ENCODE data around the gene ACER1.

ACER1 gene

GRCh38 chr19:6264803-6265202 lies 68.6 kb downstream of the ACER1 start:
- TF ChIP-seq REST (IDR thresholded peaks at IDR 0.05; ENCODE audit: insufficient read depth in 1 of 2, low read depth in 2 of 2, low read length in 2 of 2): no peak
- no peak for TF ChIP-seq POLR2AphosphoS5 (IDR thresholded peaks at IDR 0.05; ENCODE audit: low read depth, low read length)
- TF ChIP-seq SIN3A (IDR thresholded peaks at IDR 0.05; ENCODE audit: borderline replicate concordance, insufficient read depth, low read length): no peak
- no peak for TF ChIP-seq FOXP2 (optimal IDR thresholded peaks at IDR 0.05; ENCODE audit: borderline replicate concordance, extremely low read depth, extremely low read length, insufficient read depth)
- no peak for TF ChIP-seq TAF1 (IDR thresholded peaks at IDR 0.05; ENCODE audit: borderline replicate concordance, insufficient read depth, low read length)

- TF ChIP-seq SIN3A (IDR thresholded peaks at IDR 0.05; ENCODE audit: borderline replicate concordance, insufficient read depth, low read length) (no peak), REST (IDR thresholded peaks at IDR 0.05; ENCODE audit: insufficient read depth in 1 of 2, low read depth in 2 of 2, low read length in 2 of 2) (no peak), TAF1 (IDR thresholded peaks at IDR 0.05; ENCODE audit: borderline replicate concordance, insufficient read depth, low read length) (no peak), FOXP2 (optimal IDR thresholded peaks at IDR 0.05; ENCODE audit: borderline replicate concordance, extremely low read depth, extremely low read length, insufficient read depth) (no peak), POLR2AphosphoS5 (IDR thresholded peaks at IDR 0.05; ENCODE audit: low read depth, low read length) (no peak)
Measured at GRCh38 chr19:6263735-6264444, 69.5 kb downstream of the ACER1 start.

- TF ChIP-seq POLR2AphosphoS5 (IDR thresholded peaks at IDR 0.05; ENCODE audit: low read depth, low read length) (no peak), SIN3A (IDR thresholded peaks at IDR 0.05; ENCODE audit: borderline replicate concordance, insufficient read depth, low read length) (no peak), TAF1 (IDR thresholded peaks at IDR 0.05; ENCODE audit: borderline replicate concordance, insufficient read depth, low read length) (no peak), FOXP2 (optimal IDR thresholded peaks at IDR 0.05; ENCODE audit: borderline replicate concordance, extremely low read depth, extremely low read length, insufficient read depth) (no peak)
Measured at GRCh38 chr19:6263306-6263705, 70.1 kb downstream of the ACER1 start.

GRCh38 chr19:6262519-6262918 lies 70.9 kb downstream of the ACER1 start:
- TF ChIP-seq TAF1 (IDR thresholded peaks at IDR 0.05; ENCODE audit: borderline replicate concordance, insufficient read depth, low read length): no peak
- no peak for TF ChIP-seq REST (IDR thresholded peaks at IDR 0.05; ENCODE audit: insufficient read depth in 1 of 2, low read depth in 2 of 2, low read length in 2 of 2)
- TF ChIP-seq SIN3A (IDR thresholded peaks at IDR 0.05; ENCODE audit: borderline replicate concordance, insufficient read depth, low read length): no peak
- no peak for TF ChIP-seq POLR2AphosphoS5 (IDR thresholded peaks at IDR 0.05; ENCODE audit: low read depth, low read length)
- no peak for TF ChIP-seq FOXP2 (optimal IDR thresholded peaks at IDR 0.05; ENCODE audit: borderline replicate concordance, extremely low read depth, extremely low read length, insufficient read depth)

- TF ChIP-seq TAF1 (IDR thresholded peaks at IDR 0.05; ENCODE audit: borderline replicate concordance, insufficient read depth, low read length) (no peak), SIN3A (IDR thresholded peaks at IDR 0.05; ENCODE audit: borderline replicate concordance, insufficient read depth, low read length) (no peak), REST (IDR thresholded peaks at IDR 0.05; ENCODE audit: insufficient read depth in 1 of 2, low read depth in 2 of 2, low read length in 2 of 2) (no peak), FOXP2 (optimal IDR thresholded peaks at IDR 0.05; ENCODE audit: borderline replicate concordance, extremely low read depth, extremely low read length, insufficient read depth) (no peak)
Measured at GRCh38 chr19:6261883-6262282, 71.5 kb downstream of the ACER1 start.
